NK-92 (cell line): Measurements from ENCODE around the gene DENND1A.
"Not testable (repeated sequence)": the region's sequence is repeated elsewhere in the genome, so short reads cannot be mapped to it uniquely, and the experiment has no call there.

Experiments used
- DNase-seq: peaks from one replicate; lab custom pipeline; 2025; ENCODE audit not compliant: unreplicated experiment; lab: John Stamatoyannopoulos, UW

The DENND1A gene

GRCh38 chr9:123823194-123823947 lies 106.6 kb downstream of the DENND1A start:
- no peak for DNase-seq

GRCh38 chr9:123821619-123822018 lies 108.3 kb downstream of the DENND1A start:
- no peak for DNase-seq

GRCh38 chr9:123820139-123820538 lies 109.8 kb downstream of the DENND1A start:
- DNase-seq = no peak

- no peak for DNase-seq
Observed at GRCh38 chr9:123816817-123817472, 113.0 kb downstream of the DENND1A start.

GRCh38 chr9:123815856-123816255 lies 114.1 kb downstream of the DENND1A start:
- DNase-seq = not testable (repeated sequence)

- no peak for DNase-seq
Observed at GRCh38 chr9:123814496-123814895, 115.4 kb downstream of the DENND1A start.

GRCh38 chr9:123812984-123813383 lies 116.9 kb downstream of the DENND1A start:
- DNase-seq = no peak

GRCh38 chr9:123807251-123807650 lies 122.7 kb downstream of the DENND1A start:
- DNase-seq = no peak

GRCh38 chr9:123806829-123807228 lies 123.1 kb downstream of the DENND1A start:
- DNase-seq = no peak

- DNase-seq = no peak
Observed at GRCh38 chr9:123798195-123798594, 131.7 kb downstream of the DENND1A start.

GRCh38 chr9:123796618-123797484 lies 133.1 kb downstream of the DENND1A start:
- DNase-seq = no peak

- no peak for DNase-seq
Observed at GRCh38 chr9:123796094-123796493, 133.8 kb downstream of the DENND1A start.

- no peak for DNase-seq
Observed at GRCh38 chr9:123795336-123795735, 134.6 kb downstream of the DENND1A start.

- DNase-seq = no peak
Observed at GRCh38 chr9:123792501-123792900, 137.4 kb downstream of the DENND1A start.

- no peak for DNase-seq
Observed at GRCh38 chr9:123789554-123790292, 140.2 kb downstream of the DENND1A start.

GRCh38 chr9:123787416-123787815 lies 142.5 kb downstream of the DENND1A start:
- no peak for DNase-seq

- no peak for DNase-seq
Observed at GRCh38 chr9:123784518-123784917, 145.4 kb downstream of the DENND1A start.

GRCh38 chr9:123778232-123778902 lies 151.6 kb downstream of the DENND1A start:
- DNase-seq = no peak

GRCh38 chr9:123776708-123777537 lies 153.0 kb downstream of the DENND1A start:
- no peak for DNase-seq
